SJSA1 (cell line): ENCODE data around the gene HNRNPUL1. TPM values are rescaled to one million over a fixed set of nuclear protein-coding genes. Genes with fewer than 3 reads are reported as not detected.

Source experiments
- DNase-seq, 2 experiments: peaks; one replicate each; pipeline ENCODE4 v3.0.0-alpha.2; 2015 to 2020; ENCODE audit warnings: low spot score in 2 of 2, low read depth in 1 of 2
- H3K27ac ChIP-seq: fragments of 250-450 bp; sonication (Bioruptor Pico); 2 replicates; pipeline ENCODE4 v1.5.1; 2020; ENCODE audit warnings: mild to moderate bottlenecking, moderate library complexity
- H3K27me3 ChIP-seq: fragments of 250-450 bp; sonication (Bioruptor Pico); replicated peaks from 2 replicates; pipeline ENCODE4 v1.5.1; 2020; ENCODE audit warnings: mild to moderate bottlenecking, moderate library complexity
- H3K36me3 ChIP-seq: fragments of 250-450 bp; sonication (Bioruptor Pico); 2 replicates; pipeline ENCODE4 v1.5.1; 2020; ENCODE audit warnings: mild to moderate bottlenecking
- H3K4me1 ChIP-seq: fragments of 250-450 bp; sonication (Bioruptor Pico); replicated peaks from 2 replicates; pipeline ENCODE4 v1.6.1; 2021; ENCODE audit warnings: mild to moderate bottlenecking
- H3K4me3 ChIP-seq: fragments of 250-450 bp; sonication (Bioruptor Pico); 2 replicates; pipeline ENCODE4 v1.5.1; 2020; ENCODE audit warnings: mild to moderate bottlenecking
- H3K9me3 ChIP-seq: fragments of 250-450 bp; sonication (Bioruptor Pico); replicated peaks from 2 replicates; pipeline ENCODE4 v1.5.1; 2020; ENCODE audit warnings: mild to moderate bottlenecking
- total RNA-seq: library from RNA; depleted of rRNA; stranded (reverse); fragments of >200 nt; shearing (Covaris generic); gene quantifications from 2 replicates; pipeline ENCODE4 v1.2.3, GENCODE V29; 2014

HNRNPUL1 gene
- total RNA-seq, 1 experiment from 2014 or later, result 162 TPM

DNA sequence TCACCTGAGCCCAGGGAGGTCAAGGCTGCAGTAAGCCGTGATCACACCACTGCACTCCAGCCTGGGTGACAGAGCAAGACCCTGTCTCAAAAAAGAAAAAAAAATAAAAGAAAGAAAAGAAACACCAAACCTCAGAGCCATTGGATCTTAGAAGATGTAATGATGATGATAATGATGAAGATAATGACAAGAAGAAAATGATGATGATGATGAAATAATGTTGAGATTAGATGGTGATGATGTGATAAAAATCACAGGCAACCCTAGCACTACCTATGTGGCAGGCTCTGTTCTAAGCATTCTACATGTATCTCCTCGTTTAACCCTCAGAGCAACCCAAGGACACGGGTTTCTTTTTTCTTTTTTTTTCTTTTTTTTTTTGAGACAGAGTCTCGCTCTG is 20.1 kb upstream of the HNRNPUL1 start:
- no peak for DNase-seq
- H3K9me3 ChIP-seq, result no peaks in the 10 kb centered on the region
- H3K27ac ChIP-seq, result no peak overlapping the region
- H3K27me3 ChIP-seq, result no peaks in the 10 kb centered on the region
- peaks cover 92% of the 10 kb centered on the region for H3K36me3 ChIP-seq
- no peaks in the 10 kb centered on the region for H3K4me1 ChIP-seq
- H3K4me3 ChIP-seq, result no peak overlapping the region

DNA sequence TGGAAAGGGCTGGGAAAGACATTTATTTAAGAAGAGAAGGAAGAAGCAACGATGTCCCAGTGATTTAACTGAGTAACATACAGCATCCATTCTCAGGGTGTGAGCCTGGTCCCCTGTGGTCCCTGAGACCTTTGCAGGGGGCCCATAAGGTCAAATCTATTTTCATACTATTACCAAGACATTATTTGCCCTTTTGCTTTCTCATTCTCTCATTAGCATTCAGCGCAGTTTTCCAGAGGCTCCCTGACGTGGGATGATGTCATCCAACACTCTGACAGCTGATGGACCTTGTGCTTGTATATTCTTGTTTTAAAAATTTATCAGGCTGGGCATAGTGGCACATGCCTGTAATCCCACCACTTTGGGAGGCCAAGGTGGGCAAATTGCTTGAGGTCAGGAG is 18.3 kb upstream of the HNRNPUL1 start:
- Histone ChIP-seq H3K4me3 (no peak overlapping the region), H3K36me3 (peaks cover 94% of the 10 kb centered on the region), H3K4me1 (no peaks in the 10 kb centered on the region), H3K27ac (no peak overlapping the region), H3K27me3 (no peaks in the 10 kb centered on the region), H3K9me3 (no peaks in the 10 kb centered on the region)
- DNase-seq, result no peak

DNA sequence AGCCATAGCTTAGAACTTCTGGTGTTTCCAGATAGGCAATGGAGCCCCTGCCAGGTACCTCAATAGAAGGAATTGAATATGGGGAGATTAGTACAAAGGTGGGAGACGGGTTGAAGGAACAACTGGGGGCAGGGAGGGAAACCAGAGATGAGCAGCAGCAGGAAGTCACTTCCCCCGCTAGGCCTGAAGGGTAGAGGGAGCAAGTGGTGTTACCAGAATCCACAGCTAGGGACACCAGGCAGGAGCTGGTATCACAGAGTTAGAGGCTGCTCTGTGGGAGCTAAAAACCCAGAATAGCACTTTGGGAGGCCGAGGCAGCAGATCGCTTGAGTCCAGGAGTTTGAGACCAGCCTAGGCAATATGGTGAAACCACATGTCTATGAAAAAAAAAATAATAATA is 15.3 kb upstream of the HNRNPUL1 start:
- H3K9me3 ChIP-seq, result no peaks in the 10 kb centered on the region
- DNase-seq, result no peak
- no peak overlapping the region for H3K4me3 ChIP-seq
- H3K27ac ChIP-seq, result no peak overlapping the region
- peaks cover 94% of the 10 kb centered on the region for H3K36me3 ChIP-seq
- H3K4me1 ChIP-seq, result no peaks in the 10 kb centered on the region
- H3K27me3 ChIP-seq, result no peaks in the 10 kb centered on the region

DNA sequence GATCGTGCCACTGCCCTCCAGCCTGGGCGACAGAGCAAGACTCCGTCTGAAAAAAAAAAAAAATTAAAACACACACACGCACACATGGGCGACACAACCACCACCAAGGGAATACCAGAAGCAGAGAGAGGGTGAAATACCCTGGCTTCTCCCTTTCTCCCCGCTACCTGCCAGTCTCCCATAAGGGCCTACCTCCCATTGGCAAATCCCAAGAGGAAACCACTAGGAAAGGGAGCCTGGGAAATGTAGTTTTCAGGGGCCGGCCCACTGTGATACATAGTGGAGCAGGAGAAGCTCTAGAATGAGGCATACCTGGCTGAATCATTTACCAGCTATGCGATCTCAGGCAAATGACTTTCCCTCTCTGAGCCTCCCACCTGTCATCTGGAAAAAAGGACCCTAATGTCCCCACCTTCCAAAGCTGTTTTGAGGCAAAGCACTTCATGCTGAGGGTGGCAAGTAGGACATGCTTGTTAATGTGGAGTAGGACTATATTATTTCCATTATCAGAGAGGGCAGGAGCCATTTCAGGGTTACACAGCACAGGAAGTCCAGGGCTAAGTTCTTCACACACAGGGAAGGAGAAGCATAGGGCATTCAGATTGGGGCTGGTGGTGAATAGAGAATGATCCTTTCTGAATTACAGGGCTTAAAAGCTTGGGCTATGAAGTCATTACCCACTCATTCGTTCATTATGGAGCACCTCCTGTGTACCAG is 14.3 kb upstream of the HNRNPUL1 start:
- Histone ChIP-seq H3K27me3 (no peaks in the 10 kb centered on the region), H3K27ac (no peak overlapping the region), H3K4me1 (no peaks in the 10 kb centered on the region), H3K36me3 (peaks cover 92% of the 10 kb centered on the region), H3K4me3 (no peak overlapping the region), H3K9me3 (no peaks in the 10 kb centered on the region)
- DNase-seq, result no peak

DNA sequence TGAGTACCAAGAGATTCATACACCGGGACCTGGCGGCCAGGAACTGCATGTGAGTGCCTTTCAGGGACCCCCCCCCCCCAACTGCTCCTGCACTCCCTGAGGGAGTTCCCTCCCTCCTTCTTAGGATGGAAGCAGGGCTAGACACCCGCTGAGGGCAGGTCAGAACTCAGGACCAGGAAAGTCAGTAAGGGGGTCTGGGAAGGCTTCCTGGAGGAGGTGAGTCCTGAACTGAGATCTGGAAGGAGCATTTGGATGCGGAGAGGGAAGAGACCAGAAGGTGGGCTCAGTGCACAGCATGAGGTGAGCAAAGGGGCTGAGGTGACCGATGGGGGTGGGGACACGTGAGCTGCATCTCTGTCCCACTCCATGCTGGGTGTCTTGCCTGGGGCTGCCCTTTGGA is 10.5 kb upstream of the HNRNPUL1 start:
- H3K4me1 ChIP-seq, result no peaks in the 10 kb centered on the region
- H3K9me3 ChIP-seq, result no peaks in the 10 kb centered on the region
- no peak overlapping the region for H3K4me3 ChIP-seq
- H3K36me3 ChIP-seq, result peaks cover 96% of the 10 kb centered on the region
- no peak overlapping the region for H3K27ac ChIP-seq
- no peaks in the 10 kb centered on the region for H3K27me3 ChIP-seq
- no peak for DNase-seq

DNA sequence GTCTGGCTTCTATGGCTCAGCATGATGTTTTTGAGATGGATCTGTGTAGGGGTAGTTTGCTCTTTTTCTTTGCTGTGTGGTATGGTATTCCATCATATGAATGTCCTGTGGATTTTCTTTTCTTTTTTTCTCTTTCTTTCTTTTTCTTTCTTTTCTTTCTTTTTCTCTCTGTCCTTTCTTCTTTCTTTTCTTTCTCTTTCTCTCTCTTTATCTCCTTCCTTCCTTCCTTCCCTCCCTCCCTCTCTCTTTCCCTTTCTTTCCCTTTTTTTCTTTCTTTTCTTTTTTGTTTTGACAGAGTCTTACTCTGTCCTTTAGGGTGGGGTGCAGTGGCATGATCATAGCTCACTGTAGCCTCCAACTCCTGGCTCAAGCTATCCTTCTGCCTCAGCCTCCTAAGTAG is 9.0 kb upstream of the HNRNPUL1 start:
- H3K9me3 ChIP-seq, result no peaks in the 10 kb centered on the region
- H3K4me1 ChIP-seq, result no peaks in the 10 kb centered on the region
- no peak for DNase-seq
- peaks cover 94% of the 10 kb centered on the region for H3K36me3 ChIP-seq
- H3K27me3 ChIP-seq, result no peaks in the 10 kb centered on the region
- no peak overlapping the region for H3K27ac ChIP-seq
- no peak overlapping the region for H3K4me3 ChIP-seq

DNA sequence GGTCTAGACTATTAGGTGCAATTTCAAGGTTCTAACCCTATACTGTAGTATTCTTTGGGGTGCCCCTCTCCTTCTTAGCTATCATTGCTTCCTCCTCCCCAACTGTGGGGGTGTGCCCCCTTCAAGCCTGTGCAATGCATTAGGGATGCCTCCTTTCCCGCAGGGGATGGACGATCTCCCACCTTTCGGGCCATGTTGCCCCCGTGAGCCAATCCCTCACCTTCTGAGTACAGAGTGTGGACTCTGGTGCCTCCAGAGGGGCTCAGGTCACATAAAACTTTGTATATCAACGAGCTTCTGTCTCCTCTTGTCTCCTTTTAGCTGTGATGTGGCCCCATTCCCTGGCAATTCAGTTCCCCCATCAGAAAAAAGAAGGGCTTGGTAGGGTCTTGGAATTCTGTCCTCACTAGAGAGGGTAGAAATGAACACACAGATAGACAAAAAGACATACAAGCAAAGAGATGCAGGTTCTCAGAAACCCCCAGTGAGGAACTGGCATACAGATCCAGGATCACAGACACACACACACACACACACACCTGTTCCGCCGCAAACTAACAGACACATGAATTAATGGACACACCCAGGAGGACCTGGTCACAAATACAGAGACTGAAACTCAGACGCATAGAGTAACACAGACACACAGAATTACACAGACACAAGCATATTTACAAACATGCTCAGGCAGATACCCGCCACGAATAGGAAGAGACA is 2.5 kb upstream of the HNRNPUL1 start:
- peak overlapping the region; percentile 43 for H3K4me3 ChIP-seq
- H3K27ac ChIP-seq, result peak overlapping the region; percentile 35; the same call in 1 of the 2 replicates
- no peaks in the 10 kb centered on the region for H3K9me3 ChIP-seq
- peaks cover 67% of the 10 kb centered on the region for H3K36me3 ChIP-seq
- DNase-seq, result no peak
- H3K4me1 ChIP-seq, result peaks cover 20% of the 10 kb centered on the region
- no peaks in the 10 kb centered on the region for H3K27me3 ChIP-seq

DNA sequence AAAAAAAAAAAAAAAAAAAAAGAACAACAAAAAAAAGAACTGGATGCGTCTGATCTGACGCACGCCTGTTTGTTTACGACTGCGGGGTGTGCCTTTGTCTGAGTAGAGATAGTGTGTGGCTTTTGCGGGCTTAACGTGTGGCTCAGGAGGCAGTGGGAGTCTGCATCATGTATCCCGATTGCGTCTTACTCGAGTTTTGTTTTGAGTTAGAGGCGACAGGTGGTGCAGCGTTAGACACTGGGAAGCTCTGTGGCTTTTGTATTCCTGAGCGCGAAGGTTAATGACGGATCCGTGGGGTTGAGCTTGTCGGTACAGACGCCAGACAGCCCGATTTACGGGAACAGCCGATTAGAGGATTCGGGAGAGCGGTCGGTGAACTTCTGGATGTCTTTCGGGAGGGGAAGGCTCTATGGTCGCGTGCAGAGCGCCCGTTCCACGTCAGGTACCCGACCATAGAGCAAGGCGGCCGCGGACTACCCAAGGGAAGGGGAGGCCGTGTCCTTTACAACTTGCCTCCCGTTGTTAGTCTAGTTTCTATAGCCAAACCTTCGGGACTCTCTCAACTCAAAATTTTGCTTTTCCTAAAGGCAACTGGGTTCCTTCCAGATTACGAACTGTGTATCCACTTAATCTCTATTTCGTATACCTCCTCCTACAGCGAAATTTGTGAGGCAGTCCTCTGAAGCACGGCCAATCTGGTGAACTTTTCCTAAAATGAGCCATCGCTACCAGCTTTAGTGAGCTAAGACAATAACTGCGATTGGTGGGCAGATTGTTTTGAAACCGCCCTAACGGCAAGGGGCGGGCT is 926 bp upstream of the HNRNPUL1 start:
- Histone ChIP-seq H3K27me3 (no peaks in the 10 kb centered on the region), H3K27ac (peak overlapping the region; percentile 76), H3K4me3 (peak overlapping the region; percentile 43), H3K9me3 (no peaks in the 10 kb centered on the region), H3K36me3 (peaks cover 67% of the 10 kb centered on the region), H3K4me1 (peaks cover 23% of the 10 kb centered on the region)
- peak; percentile 80 to 81 for DNase-seq

DNA sequence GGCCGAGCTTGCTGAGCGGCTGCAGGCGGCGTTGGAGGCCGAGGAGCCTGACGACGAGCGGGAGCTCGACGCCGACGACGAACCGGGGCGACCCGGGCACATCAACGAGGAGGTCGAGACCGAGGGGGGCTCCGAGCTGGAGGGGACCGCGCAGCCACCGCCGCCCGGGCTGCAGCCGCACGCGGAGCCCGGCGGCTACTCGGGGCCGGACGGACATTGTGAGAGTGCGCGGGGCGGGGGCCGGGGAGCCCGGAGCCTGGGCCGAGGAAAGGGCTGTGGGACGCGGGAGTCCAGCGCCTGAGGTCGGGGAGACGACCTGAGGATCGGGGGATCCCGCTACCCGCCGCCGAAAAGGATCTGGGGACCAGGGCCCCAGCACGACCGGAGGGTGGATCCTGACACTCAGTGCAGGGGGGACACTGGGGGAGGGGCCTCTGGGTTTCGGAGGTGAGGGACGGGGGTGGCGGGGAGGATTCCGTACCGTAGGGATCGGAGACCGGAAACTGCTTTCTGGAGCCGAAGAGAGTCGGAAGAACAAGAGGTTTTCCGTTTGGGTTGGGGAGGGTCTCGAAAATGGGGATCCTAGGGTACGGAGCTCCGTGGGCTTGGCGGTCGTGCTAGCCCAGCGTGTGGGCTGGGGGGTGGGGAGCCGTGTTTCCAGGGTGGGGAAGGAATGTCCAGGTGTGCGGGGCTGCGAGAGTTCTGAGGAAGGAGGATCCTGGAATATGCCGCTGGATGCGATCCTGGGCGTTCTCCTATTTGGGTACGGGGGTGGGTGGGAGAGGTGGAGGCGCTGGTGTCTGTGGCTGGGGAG is 616 bp downstream of the HNRNPUL1 start:
- H3K27me3 ChIP-seq, result no peaks in the 10 kb centered on the region
- DNase-seq, result peak in 1 of 2 experiments; percentile 67
- H3K4me3 ChIP-seq, result peak overlapping the region; percentile 87
- peak overlapping the region; percentile 95 for H3K27ac ChIP-seq
- peaks cover 23% of the 10 kb centered on the region for H3K4me1 ChIP-seq
- H3K36me3 ChIP-seq, result peaks cover 67% of the 10 kb centered on the region
- no peaks in the 10 kb centered on the region for H3K9me3 ChIP-seq

DNA sequence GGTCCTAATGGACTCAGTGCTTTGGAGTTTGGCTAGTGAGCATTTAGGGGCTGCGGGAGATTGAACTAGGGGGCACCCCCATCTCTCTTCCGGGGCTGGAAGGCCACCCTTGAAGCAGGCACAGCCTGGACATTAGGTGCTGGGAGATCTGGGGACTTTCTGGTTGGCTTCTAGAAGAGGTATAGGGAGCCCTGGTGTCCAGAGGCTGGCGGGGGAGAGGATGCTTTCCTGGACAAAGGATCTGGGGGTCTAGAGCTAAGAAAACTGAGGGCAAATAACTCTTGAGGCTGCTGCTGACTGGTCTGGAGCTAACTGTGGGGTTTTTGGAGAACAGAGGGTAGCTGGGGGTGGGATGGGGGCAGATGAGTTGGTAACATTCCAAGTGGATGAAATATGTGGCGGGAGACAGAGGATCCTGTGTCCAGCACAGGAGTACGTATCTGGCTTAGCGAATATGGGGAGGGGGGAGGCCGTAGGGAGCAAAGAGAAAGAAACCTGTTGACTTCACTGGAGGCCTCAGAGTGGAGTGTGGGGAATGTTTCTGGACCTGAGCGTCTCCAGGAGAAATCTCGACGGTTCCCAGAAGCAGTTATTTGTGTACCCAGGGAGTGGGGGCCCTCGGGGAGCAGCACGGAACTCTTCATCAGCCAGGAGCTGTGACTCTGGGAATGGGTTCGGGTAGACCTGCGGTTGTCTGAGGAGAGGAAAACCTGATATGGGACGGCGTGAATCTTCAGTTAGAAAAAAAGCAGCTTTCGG is 1.4 kb downstream of the HNRNPUL1 start:
- Histone ChIP-seq H3K9me3 (no peaks in the 10 kb centered on the region), H3K27ac (peak overlapping the region; percentile 95), H3K4me1 (peaks cover 23% of the 10 kb centered on the region), H3K36me3 (peaks cover 70% of the 10 kb centered on the region), H3K27me3 (no peaks in the 10 kb centered on the region), H3K4me3 (peak overlapping the region; percentile 87)
- DNase-seq, result peak in 1 of 2 experiments; percentile 47

DNA sequence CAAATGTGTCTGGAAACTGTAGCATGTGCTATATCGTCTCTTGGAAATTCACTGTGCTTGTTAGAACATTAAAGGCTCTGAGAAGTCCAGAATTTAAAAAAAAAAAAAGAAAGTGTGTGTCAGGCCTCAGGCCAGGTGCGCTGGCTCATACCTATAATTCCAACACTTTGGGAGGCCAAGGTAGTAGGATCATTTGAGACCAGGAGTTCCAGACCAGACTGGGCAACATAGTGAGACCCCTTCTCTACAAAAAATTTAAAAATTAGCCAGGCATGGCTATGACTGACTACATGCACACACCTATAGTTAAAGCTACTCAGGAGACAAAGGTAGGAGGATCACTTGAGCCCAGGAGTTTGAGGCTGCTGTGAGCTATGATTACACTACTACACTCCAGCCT is 4.9 kb downstream of the HNRNPUL1 start:
- Histone ChIP-seq H3K9me3 (no peaks in the 10 kb centered on the region), H3K4me1 (peaks cover 15% of the 10 kb centered on the region), H3K36me3 (peaks cover 92% of the 10 kb centered on the region), H3K4me3 (no peak overlapping the region), H3K27me3 (no peaks in the 10 kb centered on the region), H3K27ac (no peak overlapping the region)
- DNase-seq, result no peak

DNA sequence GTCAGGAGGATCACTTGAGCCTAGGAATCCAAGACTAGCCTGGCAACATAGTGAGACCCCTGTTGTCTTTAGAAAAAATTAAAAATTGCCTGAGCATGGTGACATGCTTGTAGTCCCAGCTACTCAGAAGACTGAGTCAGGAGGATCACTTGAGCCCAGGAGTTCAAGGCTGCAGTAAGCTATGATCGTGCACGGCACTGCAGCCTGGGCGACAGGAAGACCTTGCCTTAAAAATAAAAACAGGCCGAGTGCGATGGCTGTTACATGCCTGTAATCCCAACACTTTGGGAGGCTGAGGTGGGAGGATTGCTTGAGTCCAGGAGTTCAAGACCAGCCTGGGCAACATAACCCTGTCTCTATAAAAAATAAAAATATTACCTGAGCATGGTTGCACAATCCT is 5.4 kb downstream of the HNRNPUL1 start:
- H3K27ac ChIP-seq, result no peak overlapping the region
- peaks cover 15% of the 10 kb centered on the region for H3K4me1 ChIP-seq
- no peak for DNase-seq
- H3K4me3 ChIP-seq, result no peak overlapping the region
- H3K9me3 ChIP-seq, result no peaks in the 10 kb centered on the region
- peaks cover 93% of the 10 kb centered on the region for H3K36me3 ChIP-seq
- no peaks in the 10 kb centered on the region for H3K27me3 ChIP-seq

DNA sequence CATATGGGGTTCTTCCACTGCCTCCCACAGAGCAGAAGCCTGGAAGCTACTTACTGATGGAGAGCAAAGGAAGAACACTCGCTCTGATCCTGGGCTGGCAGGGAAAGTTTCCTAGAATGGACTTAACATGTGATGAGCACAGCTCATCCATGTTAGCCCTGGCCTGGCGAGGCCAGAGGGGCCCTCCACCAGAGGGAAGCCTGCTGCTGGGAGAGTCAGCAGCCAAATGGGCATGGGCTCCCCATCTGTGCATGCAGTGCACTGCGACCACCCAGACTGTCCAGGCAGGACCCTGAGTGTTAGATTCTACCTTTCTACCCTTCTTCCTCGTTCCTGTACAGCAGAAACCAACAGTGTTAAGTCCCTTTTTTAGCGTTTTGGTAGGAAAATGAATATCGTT is 8.9 kb downstream of the HNRNPUL1 start:
- Histone ChIP-seq H3K27me3 (no peaks in the 10 kb centered on the region), H3K4me1 (no peaks in the 10 kb centered on the region), H3K27ac (no peak overlapping the region), H3K9me3 (no peaks in the 10 kb centered on the region), H3K4me3 (no peak overlapping the region), H3K36me3 (peaks cover 100% of the 10 kb centered on the region)
- DNase-seq, result no peak
